Cardiac fibroblast (primary cell): ENCODE results near the gene LTB4R2.

ENCODE experiments used
- DNase-seq, 2 donors: peaks; one replicate each; pipeline versions ENCODE4 v3.0.0 to v3.0.0-alpha.2; 2010; ENCODE audit warnings: low read depth in 2 of 2
- H3K4me3 ChIP-seq, 2 donors: replicated peaks in 1 of 2; 1 replicate in 1 of 2; 2 replicates in 1 of 2; pipeline ENCODE4 v1.5.1; 2011; ENCODE audit warnings: low read depth in 2 of 2, low read length in 2 of 2, mild to moderate bottlenecking in 2 of 2, moderate library complexity in 1 of 2
- TF ChIP-seq, protein P1 (sequence below): IDR thresholded peaks from one replicate; pipeline ENCODE4 v1.5.1; 2011; ENCODE audit warnings: low read depth, mild to moderate bottlenecking, low read length, inconsistent platforms

Gene LTB4R2

DNA sequence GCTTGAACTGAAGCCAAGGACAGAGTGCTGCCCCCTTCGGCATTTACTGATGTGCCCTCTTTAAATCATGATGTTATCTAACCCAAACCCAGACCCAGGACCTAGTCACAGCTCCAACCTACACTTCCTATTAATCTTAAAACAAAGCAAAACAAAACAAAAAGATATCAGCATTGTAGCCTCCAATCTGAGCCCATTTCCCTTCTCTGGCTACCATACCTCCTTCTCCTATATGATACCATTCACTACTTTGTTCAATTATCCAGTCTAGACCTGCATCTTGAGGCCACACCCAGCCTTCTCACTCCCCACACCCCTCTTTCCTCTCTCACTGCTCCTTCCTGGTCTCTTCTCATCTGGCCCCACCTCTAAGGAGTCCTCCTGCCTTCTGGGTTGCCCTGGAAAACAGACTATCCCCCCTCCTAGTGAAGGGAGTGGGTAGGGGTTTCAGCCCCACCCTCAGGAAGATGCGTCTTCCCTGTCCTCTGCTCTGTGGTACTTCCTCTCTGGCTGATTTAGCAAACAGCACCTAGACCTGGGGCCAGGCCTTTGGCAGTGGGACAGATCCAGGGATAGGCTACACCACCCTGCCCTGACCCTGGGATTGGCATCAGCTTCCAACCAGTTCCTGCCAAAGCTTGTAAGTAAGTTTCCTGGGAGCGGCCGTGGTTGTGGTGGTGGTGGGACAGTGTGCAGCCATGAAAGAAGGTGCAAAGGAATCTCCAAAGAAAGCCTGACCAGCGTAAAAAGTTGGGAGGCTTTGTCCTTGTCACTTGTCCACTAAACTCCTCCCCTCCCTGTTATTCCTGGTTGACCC, 4.6 kb downstream of the LTB4R2 start:
- TF ChIP-seq, protein P1, sequence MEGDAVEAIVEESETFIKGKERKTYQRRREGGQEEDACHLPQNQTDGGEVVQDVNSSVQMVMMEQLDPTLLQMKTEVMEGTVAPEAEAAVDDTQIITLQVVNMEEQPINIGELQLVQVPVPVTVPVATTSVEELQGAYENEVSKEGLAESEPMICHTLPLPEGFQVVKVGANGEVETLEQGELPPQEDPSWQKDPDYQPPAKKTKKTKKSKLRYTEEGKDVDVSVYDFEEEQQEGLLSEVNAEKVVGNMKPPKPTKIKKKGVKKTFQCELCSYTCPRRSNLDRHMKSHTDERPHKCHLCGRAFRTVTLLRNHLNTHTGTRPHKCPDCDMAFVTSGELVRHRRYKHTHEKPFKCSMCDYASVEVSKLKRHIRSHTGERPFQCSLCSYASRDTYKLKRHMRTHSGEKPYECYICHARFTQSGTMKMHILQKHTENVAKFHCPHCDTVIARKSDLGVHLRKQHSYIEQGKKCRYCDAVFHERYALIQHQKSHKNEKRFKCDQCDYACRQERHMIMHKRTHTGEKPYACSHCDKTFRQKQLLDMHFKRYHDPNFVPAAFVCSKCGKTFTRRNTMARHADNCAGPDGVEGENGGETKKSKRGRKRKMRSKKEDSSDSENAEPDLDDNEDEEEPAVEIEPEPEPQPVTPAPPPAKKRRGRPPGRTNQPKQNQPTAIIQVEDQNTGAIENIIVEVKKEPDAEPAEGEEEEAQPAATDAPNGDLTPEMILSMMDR, result no peak
- no peak overlapping the region for H3K4me3 ChIP-seq
- no peak for DNase-seq

DNA sequence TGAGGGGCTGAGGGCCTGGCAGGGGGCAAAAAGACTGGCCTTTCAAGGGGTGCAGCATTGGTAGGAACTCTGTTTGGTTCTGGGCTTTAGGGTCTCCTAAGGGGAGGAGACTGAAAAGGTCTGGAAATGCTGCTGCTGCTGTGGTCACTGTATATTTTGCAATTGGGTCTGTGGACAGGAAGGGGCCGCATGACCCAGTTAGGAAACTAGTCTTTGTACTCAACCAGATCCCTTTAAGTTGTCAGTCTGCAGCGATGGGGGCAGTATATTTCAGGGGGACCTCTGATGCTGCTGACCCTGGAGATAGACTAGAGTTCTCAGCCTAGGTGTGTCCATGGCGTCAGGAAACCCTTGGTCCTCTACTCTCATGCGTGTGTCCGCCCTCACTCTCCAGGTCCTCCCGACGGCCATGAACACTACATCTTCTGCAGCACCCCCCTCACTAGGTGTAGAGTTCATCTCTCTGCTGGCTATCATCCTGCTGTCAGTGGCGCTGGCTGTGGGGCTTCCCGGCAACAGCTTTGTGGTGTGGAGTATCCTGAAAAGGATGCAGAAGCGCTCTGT, 5.4 kb downstream of the LTB4R2 start:
- no peak for DNase-seq
- no peak overlapping the region for H3K4me3 ChIP-seq
- TF ChIP-seq, protein P1, result no peak

DNA sequence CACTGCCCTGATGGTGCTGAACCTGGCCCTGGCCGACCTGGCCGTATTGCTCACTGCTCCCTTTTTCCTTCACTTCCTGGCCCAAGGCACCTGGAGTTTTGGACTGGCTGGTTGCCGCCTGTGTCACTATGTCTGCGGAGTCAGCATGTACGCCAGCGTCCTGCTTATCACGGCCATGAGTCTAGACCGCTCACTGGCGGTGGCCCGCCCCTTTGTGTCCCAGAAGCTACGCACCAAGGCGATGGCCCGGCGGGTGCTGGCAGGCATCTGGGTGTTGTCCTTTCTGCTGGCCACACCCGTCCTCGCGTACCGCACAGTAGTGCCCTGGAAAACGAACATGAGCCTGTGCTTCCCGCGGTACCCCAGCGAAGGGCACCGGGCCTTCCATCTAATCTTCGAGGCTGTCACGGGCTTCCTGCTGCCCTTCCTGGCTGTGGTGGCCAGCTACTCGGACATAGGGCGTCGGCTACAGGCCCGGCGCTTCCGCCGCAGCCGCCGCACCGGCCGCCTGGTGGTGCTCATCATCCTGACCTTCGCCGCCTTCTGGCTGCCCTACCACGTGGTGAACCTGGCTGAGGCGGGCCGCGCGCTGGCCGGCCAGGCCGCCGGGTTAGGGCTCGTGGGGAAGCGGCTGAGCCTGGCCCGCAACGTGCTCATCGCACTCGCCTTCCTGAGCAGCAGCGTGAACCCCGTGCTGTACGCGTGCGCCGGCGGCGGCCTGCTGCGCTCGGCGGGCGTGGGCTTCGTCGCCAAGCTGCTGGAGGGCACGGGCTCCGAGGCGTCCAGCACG, 6.1 kb downstream of the LTB4R2 start:
- TF ChIP-seq, protein P1, result no peak
- DNase-seq, result peak in 1 of 2 donors; percentile 19
- no peak overlapping the region for H3K4me3 ChIP-seq

DNA sequence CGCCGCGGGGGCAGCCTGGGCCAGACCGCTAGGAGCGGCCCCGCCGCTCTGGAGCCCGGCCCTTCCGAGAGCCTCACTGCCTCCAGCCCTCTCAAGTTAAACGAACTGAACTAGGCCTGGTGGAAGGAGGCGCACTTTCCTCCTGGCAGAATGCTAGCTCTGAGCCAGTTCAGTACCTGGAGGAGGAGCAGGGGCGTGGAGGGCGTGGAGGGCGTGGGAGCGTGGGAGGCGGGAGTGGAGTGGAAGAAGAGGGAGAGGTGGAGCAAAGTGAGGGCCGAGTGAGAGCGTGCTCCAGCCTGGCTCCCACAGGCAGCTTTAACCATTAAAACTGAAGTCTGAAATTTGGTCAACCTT, 6.6 kb downstream of the LTB4R2 start:
- no peak for DNase-seq
- TF ChIP-seq, protein P1, result no peak
- H3K4me3 ChIP-seq, result no peak overlapping the region

DNA sequence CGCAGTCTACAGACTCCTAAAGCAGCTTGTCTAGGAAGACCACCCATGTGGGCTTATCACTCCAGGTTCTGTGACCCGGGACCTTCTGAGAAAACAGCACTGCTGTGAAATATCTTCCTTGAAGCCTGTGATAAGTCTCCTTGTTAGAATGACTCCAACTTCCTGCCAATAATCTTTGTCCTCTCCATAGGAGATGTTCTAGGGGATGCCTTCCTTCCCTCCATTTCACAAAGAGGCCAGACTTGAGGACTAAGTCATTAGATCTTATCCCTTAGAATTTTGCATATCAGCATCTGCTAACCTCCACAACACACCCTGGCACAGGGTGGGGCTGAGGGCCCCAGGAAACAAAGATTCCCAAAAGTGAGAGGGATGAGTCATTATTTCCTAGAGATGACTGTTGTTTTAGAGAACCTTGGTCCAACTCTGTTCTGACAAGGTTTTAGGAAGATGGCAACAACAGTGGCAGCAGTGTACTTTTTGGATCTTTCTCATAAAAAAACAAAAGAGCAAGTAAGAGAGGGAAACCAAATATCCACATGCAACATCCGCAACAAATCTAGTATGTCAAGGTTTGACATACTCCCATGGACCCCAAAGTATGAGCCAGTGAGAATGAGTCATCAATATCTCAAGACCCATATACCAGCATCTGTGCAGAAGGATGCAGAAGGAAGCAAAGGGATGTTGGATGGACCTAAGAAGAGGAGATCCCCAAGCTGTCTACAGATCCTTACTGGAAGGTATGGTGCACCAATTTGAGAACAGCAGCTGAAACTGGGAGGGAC, 7.4 kb downstream of the LTB4R2 start:
- DNase-seq, result peak; percentile 39 to 52
- H3K4me3 ChIP-seq, result no peak overlapping the region
- TF ChIP-seq, protein P1, result no peak

DNA sequence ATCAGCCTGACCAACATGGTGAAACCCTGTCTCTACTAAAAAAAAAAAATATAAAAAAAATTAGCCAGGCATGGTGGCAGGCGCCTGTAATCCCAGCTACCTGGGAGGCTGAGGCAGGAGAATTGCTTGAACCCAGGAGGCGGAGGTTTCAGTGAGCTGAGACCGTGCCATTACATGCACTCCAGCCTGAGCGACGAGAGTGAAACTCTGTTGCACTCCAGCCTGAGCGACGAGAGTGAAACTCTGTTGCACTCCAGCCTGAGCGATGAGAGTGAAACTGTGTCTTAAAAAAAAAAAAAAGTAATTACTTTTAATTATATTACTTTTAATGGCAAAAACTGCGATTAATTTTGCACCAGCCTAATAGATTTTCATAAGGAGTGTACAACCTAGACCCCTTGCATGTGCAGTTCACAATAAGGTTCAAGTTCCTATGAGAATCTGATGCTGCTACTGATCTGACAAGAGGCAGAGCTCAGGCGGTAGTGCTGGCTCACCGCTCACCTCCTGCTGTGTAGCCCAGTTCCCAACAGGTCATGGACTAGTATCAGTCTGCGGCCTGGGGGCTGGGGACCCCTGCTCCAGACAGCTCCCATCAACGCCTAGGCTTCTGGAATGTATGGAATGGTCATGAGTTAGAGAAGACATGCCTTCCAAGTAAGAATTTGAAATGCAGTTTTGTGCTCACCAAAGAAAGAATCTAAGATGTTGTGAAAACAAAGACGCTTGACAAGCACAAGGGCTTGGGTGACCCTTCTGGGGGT, 11.5 kb downstream of the LTB4R2 start:
- no peak overlapping the region for H3K4me3 ChIP-seq
- TF ChIP-seq, protein P1, result no peak
- no peak for DNase-seq
